GM12878 (cell line): ENCODE measurements around the gene INHBA. TPM values are rescaled to one million over a fixed set of nuclear protein-coding genes. Genes with fewer than 3 reads are reported as not detected.

Experiments
- ASH2L ChIP-seq: fragments of 300-600, 200-600 bp; sonication (generic); IDR thresholded peaks from 2 replicates; pipeline ENCODE4 v1.6.1; 2017; ENCODE audit warnings: low read depth, mild to moderate bottlenecking, borderline replicate concordance
- ATF2 ChIP-seq: IDR thresholded peaks from 2 replicates; pipeline ENCODE4 v1.6.1; 2012; ENCODE audit warnings: low read length, inconsistent platforms
- ATF3 ChIP-seq: IDR thresholded peaks from 2 replicates; pipeline ENCODE4 v1.6.1; 2011; ENCODE audit warnings: low read depth, mild to moderate bottlenecking, low read length, moderate library complexity, borderline replicate concordance; ENCODE audit errors: extremely low read depth
- BACH1 ChIP-seq: fragments of 450-650 bp; IDR thresholded peaks from 2 replicates; pipeline ENCODE4 v1.6.1; 2017; ENCODE audit warnings: mild to moderate bottlenecking, borderline replicate concordance
- BHLHE40 ChIP-seq, 2 experiments: fragments of 450-650 bp in 1 of 2; IDR thresholded peaks; 2 replicates each; pipeline ENCODE4 v1.6.1; 2011 to 2017; ENCODE audit warnings: low read depth in 2 of 2, borderline replicate concordance in 1 of 2, improper control_type of control experiment in 1 of 2, low read length in 1 of 2, mild to moderate bottlenecking in 1 of 2
- CHD4 ChIP-seq: fragments of 200-600 bp; sonication (generic); IDR thresholded peaks from 2 replicates; pipeline ENCODE4 v1.6.1; 2016; ENCODE audit warnings: mild to moderate bottlenecking
- HDAC2 ChIP-seq: fragments of 200-600 bp; sonication (generic); IDR thresholded peaks from 2 replicates; pipeline ENCODE4 v1.6.1; 2017
- NFYB ChIP-seq: IDR thresholded peaks from 2 replicates; pipeline ENCODE4 v1.6.1; 2011; ENCODE audit warnings: low read depth, mild to moderate bottlenecking, low read length, improper control_type of control experiment, moderate library complexity; ENCODE audit not compliant: insufficient read depth
- NR2C2 ChIP-seq: IDR thresholded peaks from 2 replicates; pipeline ENCODE4 v1.6.1; 2011; ENCODE audit warnings: borderline replicate concordance, low read depth; ENCODE audit not compliant: control insufficient read depth, insufficient read length
- RFX5 ChIP-seq: IDR thresholded peaks from 2 replicates; pipeline ENCODE4 v1.6.1; 2011; ENCODE audit warnings: low read depth, low read length, improper control_type of control experiment
- SREBF1 ChIP-seq: IDR thresholded peaks from 2 replicates; pipeline ENCODE4 v1.6.1; 2012; ENCODE audit warnings: mild to moderate bottlenecking, low read length
- polyA plus RNA-seq, 11 experiments: library from polyadenylated mRNA; depleted of rRNA in 4 of 11; unstranded in 6 of 11; stranded (reverse) in 5 of 11; fragments of >200 nt; fragmentation: Nextera tagmentation in 4 of 11; fragmentation: Illumina TruSeq in 1 of 11; extraction: Ambion mirVana in 4 of 11; extraction: Trizol in 1 of 11; gene quantifications; 1 replicate in 1 of 11; 2 replicates in 10 of 11; pipeline versions ENCODE4 v1.2.1 to v1.2.3, GENCODE V29; 2011 to 2016; ENCODE audit warnings: inconsistent platforms in 2 of 11, missing spikeins in 2 of 11, low read depth in 1 of 11
- total RNA-seq, 4 experiments: library from RNA; depleted of rRNA in 3 of 4; stranded (reverse); fragments of >200 nt in 3 of 4; fragmentation: Illumina TruSeq in 1 of 4; extraction: Trizol in 1 of 4; gene quantifications; 2 replicates each; pipeline versions ENCODE4 v1.2.1 to v1.2.3, GENCODE V29; 2013 to 2021
- TF ChIP-seq, protein P1 (sequence below): fragments of 450-650 bp; IDR thresholded peaks from 2 replicates; pipeline ENCODE4 v1.6.1; 2016; ENCODE audit warnings: mild to moderate bottlenecking, moderate library complexity, borderline replicate concordance
- TF ChIP-seq, protein P2 (sequence below): fragments of 450-650 bp; IDR thresholded peaks from 2 replicates; pipeline ENCODE4 v1.6.1; 2018; ENCODE audit warnings: borderline replicate concordance, mild to moderate bottlenecking; ENCODE audit not compliant: partially characterized antibody
- TF ChIP-seq, protein P3 (sequence below): IDR thresholded peaks from 2 replicates; pipeline ENCODE4 v1.6.1; 2011; ENCODE audit warnings: borderline replicate concordance, low read depth, mild to moderate bottlenecking, moderate library complexity, mixed read lengths, low read length; ENCODE audit not compliant: insufficient read depth; ENCODE audit errors: extremely low read length
- TF ChIP-seq, protein P4 (sequence below): IDR thresholded peaks from 2 replicates; pipeline ENCODE4 v1.6.1; 2012; ENCODE audit warnings: mild to moderate bottlenecking, low read depth, low read length

The INHBA gene
- total and polyA plus RNA-seq, 10 of the 15 experiments (the other 5 are each of a cell fraction or from before 2014, with no cell fraction given), result 0.04 to 0.05 (median 0.05) TPM; not detected in 6

GRCh38 chr7:41705109-41705901 lies 2.4 kb upstream of the INHBA start (continued):
- TF ChIP-seq, protein P1, sequence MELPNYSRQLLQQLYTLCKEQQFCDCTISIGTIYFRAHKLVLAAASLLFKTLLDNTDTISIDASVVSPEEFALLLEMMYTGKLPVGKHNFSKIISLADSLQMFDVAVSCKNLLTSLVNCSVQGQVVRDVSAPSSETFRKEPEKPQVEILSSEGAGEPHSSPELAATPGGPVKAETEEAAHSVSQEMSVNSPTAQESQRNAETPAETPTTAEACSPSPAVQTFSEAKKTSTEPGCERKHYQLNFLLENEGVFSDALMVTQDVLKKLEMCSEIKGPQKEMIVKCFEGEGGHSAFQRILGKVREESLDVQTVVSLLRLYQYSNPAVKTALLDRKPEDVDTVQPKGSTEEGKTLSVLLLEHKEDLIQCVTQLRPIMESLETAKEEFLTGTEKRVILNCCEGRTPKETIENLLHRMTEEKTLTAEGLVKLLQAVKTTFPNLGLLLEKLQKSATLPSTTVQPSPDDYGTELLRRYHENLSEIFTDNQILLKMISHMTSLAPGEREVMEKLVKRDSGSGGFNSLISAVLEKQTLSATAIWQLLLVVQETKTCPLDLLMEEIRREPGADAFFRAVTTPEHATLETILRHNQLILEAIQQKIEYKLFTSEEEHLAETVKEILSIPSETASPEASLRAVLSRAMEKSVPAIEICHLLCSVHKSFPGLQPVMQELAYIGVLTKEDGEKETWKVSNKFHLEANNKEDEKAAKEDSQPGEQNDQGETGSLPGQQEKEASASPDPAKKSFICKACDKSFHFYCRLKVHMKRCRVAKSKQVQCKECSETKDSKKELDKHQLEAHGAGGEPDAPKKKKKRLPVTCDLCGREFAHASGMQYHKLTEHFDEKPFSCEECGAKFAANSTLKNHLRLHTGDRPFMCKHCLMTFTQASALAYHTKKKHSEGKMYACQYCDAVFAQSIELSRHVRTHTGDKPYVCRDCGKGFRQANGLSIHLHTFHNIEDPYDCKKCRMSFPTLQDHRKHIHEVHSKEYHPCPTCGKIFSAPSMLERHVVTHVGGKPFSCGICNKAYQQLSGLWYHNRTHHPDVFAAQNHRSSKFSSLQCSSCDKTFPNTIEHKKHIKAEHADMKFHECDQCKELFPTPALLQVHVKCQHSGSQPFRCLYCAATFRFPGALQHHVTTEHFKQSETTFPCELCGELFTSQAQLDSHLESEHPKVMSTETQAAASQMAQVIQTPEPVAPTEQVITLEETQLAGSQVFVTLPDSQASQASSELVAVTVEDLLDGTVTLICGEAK, result no peak
- TF ChIP-seq NFYB (no peak), ASH2L (no peak), SREBF1 (no peak), CHD4 (no peak), NR2C2 (no peak), BHLHE40 (IDR thresholded peaks at IDR 0.05; ENCODE audit: borderline replicate concordance in 1 of 2, low read depth in 2 of 2, low read length in 1 of 2) (peak in 1 of 2 experiments; percentile 26; a peak in 1 of 4 replicates), RFX5 (no peak), BACH1 (no peak), HDAC2 (no peak), ATF2 (no peak), ATF3 (no peak)
- TF ChIP-seq, protein P2, sequence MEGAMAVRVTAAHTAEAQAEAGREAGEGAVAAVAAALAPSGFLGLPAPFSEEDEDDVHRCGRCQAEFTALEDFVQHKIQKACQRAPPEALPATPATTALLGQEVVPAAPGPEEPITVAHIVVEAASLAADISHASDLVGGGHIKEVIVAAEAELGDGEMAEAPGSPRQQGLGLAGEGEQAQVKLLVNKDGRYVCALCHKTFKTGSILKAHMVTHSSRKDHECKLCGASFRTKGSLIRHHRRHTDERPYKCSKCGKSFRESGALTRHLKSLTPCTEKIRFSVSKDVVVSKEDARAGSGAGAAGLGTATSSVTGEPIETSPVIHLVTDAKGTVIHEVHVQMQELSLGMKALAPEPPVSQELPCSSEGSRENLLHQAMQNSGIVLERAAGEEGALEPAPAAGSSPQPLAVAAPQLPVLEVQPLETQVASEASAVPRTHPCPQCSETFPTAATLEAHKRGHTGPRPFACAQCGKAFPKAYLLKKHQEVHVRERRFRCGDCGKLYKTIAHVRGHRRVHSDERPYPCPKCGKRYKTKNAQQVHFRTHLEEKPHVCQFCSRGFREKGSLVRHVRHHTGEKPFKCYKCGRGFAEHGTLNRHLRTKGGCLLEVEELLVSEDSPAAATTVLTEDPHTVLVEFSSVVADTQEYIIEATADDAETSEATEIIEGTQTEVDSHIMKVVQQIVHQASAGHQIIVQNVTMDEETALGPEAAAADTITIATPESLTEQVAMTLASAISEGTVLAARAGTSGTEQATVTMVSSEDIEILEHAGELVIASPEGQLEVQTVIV, result no peak
- TF ChIP-seq, protein P3, sequence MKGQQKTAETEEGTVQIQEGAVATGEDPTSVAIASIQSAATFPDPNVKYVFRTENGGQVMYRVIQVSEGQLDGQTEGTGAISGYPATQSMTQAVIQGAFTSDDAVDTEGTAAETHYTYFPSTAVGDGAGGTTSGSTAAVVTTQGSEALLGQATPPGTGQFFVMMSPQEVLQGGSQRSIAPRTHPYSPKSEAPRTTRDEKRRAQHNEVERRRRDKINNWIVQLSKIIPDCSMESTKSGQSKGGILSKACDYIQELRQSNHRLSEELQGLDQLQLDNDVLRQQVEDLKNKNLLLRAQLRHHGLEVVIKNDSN, result no peak
- TF ChIP-seq, protein P4, sequence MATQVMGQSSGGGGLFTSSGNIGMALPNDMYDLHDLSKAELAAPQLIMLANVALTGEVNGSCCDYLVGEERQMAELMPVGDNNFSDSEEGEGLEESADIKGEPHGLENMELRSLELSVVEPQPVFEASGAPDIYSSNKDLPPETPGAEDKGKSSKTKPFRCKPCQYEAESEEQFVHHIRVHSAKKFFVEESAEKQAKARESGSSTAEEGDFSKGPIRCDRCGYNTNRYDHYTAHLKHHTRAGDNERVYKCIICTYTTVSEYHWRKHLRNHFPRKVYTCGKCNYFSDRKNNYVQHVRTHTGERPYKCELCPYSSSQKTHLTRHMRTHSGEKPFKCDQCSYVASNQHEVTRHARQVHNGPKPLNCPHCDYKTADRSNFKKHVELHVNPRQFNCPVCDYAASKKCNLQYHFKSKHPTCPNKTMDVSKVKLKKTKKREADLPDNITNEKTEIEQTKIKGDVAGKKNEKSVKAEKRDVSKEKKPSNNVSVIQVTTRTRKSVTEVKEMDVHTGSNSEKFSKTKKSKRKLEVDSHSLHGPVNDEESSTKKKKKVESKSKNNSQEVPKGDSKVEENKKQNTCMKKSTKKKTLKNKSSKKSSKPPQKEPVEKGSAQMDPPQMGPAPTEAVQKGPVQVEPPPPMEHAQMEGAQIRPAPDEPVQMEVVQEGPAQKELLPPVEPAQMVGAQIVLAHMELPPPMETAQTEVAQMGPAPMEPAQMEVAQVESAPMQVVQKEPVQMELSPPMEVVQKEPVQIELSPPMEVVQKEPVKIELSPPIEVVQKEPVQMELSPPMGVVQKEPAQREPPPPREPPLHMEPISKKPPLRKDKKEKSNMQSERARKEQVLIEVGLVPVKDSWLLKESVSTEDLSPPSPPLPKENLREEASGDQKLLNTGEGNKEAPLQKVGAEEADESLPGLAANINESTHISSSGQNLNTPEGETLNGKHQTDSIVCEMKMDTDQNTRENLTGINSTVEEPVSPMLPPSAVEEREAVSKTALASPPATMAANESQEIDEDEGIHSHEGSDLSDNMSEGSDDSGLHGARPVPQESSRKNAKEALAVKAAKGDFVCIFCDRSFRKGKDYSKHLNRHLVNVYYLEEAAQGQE, result no peak
